Measurements from ENCODE around the gene SMTN.

The SMTN gene

GRCh38 chr22:31103899-31104694 lies 23.0 kb downstream of the SMTN start:
- peak overlapping the region; percentile 98 to 99 for H3K27ac ChIP-seq
- peak overlapping the region; percentile 97 for H3K4me3 ChIP-seq
- DNase-seq (ENCODE audit: low spot score), result no peak
- TF ChIP-seq CTCF (IDR thresholded peaks at IDR 0.05), result no peak

GRCh38 chr22:31104869-31105268 lies 23.8 kb downstream of the SMTN start:
- TF ChIP-seq CTCF (IDR thresholded peaks at IDR 0.05), result peak; percentile 12
- Histone ChIP-seq H3K27ac (peak overlapping the region; percentile 98 to 99), H3K4me3 (peak overlapping the region; percentile 97)
- no peak for DNase-seq (ENCODE audit: low spot score)

- peak overlapping the region; percentile 97 for H3K4me3 ChIP-seq
- peak; percentile 73 for DNase-seq (ENCODE audit: low spot score)
These were observed 24.3 kb downstream of the SMTN start for GRCh38 chr22:31105282-31105929.

GRCh38 chr22:31106001-31106571 lies 25.0 kb downstream of the SMTN start:
- Histone ChIP-seq H3K27ac (peak overlapping the region; percentile 98 to 99), H3K4me3 (peak overlapping the region; percentile 97)
- peak; percentile 76 for DNase-seq (ENCODE audit: low spot score)
- TF ChIP-seq CTCF (IDR thresholded peaks at IDR 0.05), result no peak

More at GRCh38 chr22:31105282-31105929, 24.3 kb downstream of the SMTN start:
- H3K27ac ChIP-seq, result peak overlapping the region; percentile 98 to 99
- TF ChIP-seq CTCF (IDR thresholded peaks at IDR 0.05), result no peak

DNA sequence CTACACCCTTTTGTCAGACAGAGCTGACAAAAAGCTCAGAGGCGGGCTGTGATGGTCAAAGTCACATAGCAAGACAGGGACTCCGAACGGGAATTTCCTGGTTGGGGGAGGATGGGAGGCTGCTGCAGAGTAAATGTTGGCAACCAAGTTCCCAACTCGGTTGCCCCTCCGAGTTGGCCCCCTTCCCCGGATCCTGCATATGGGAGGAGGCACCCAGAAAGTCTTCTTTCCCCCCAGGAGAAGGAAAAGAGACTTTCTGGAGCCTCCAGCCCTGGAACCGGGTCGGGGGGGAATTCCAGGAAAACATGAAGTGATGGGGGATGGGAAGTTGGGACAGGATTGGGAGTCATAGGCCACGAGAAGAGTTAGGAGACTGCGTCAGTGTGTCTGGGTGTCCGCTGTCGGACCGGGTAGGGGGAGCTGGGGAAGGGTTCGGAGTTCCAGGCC lies 25.6 kb downstream of the SMTN start:
- peak; percentile 84 for DNase-seq (ENCODE audit: low spot score)
- TF ChIP-seq CTCF (IDR thresholded peaks at IDR 0.05), result no peak
- Histone ChIP-seq H3K27ac (peak overlapping the region; percentile 98 to 99), H3K4me3 (peak overlapping the region; percentile 97)

DNA sequence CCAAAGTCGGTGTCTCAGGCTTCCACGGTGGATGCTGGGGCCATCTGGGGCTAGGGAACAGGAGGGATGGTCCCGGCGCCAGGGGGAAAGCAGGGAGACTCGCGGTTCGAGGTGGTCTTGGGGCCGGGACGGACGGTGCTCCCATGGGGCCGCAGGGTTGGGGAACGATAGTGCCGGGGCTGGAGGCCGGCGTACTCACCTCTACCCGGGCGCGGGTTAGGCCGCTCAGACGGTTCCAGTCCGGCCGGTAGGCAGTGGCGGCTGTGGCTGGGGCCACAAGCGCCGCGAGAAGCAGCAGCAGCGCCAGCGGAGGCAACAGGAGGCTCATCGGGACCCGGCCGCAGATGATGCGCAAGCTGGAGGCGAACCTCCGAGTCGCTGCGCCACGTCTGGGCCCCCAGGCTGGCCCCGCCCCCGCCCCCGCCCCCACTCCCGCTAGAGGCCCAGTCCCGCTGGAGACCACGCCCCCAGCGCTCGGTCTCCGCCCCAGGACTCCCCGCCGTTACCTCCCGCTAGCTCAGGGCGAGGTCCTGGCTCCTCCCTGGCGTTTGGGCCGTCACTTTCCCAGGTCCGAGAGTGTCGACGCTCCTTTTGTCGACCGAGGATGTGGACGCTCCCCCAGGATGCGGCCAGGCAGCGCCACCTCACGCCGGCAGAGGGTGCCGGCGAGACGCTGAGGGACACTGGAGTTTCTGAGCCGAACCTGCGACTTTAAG lies 26.2 kb downstream of the SMTN start, which contains the start of gene SELENOM:
Gene SELENOM, minus strand, starts transcription at position 391 of the 716 bp plus-strand sequence. Its CDS starts 63 bp downstream, at position 328.
- H3K4me3 ChIP-seq, result peak within 1 kb of the TSS; percentile 97
- DNase-seq (ENCODE audit: low spot score), result peak; percentile 99
- peak; percentile 91 for TF ChIP-seq CTCF (IDR thresholded peaks at IDR 0.05)
- H3K27ac ChIP-seq, result peak within 1 kb of the TSS; percentile 98 to 99
